Neuronal stem cell (in vitro differentiated cells): ENCODE results near the gene FARP1.

Experiments
- DNase-seq: peaks from one replicate; pipeline ENCODE4 v3.0.0-alpha.2; 2013; ENCODE audit warnings: low spot score
- H2AFZ ChIP-seq: one replicate; pipeline ENCODE4 v1.6.1; 2013; ENCODE audit warnings: mild to moderate bottlenecking, low read length, inconsistent platforms
- H2AK5ac ChIP-seq: 2 replicates; pipeline ENCODE4 v1.6.1; 2013; ENCODE audit warnings: low read depth, mild to moderate bottlenecking, inconsistent platforms, low read length, moderate library complexity, mixed read lengths
- H2BK120ac ChIP-seq: 2 replicates; pipeline ENCODE4 v1.6.1; 2013; ENCODE audit warnings: low read depth, mild to moderate bottlenecking, inconsistent platforms, low read length, moderate library complexity, mixed read lengths
- H2BK12ac ChIP-seq: one replicate; pipeline ENCODE4 v1.6.1; 2013; ENCODE audit warnings: low read length, inconsistent platforms
- H2BK15ac ChIP-seq: 2 replicates; pipeline ENCODE4 v1.6.1; 2013; ENCODE audit warnings: mild to moderate bottlenecking, low read length, inconsistent platforms, mixed read lengths
- H2BK5ac ChIP-seq: one replicate; pipeline ENCODE4 v1.6.1; 2013; ENCODE audit warnings: inconsistent platforms, mild to moderate bottlenecking, low read length, moderate library complexity
- H3K14ac ChIP-seq: one replicate; pipeline ENCODE4 v1.6.1; 2013; ENCODE audit warnings: low read length, inconsistent platforms
- H3K18ac ChIP-seq: 2 replicates; pipeline ENCODE4 v1.6.1; 2013; ENCODE audit warnings: low read length, inconsistent platforms
- H3K23ac ChIP-seq: 2 replicates; pipeline ENCODE4 v1.6.1; 2013; ENCODE audit warnings: low read depth, mild to moderate bottlenecking, mixed read lengths, low read length, inconsistent platforms; ENCODE audit not compliant: poor library complexity
- H3K27ac ChIP-seq: replicated peaks from 3 replicates; pipeline ENCODE4 v1.5.1; 2013; ENCODE audit warnings: low read length, inconsistent platforms
- H3K27me3 ChIP-seq, 3 experiments: 2 replicates each; pipeline ENCODE4 v1.6.1; 2013; ENCODE audit warnings: low read length in 3 of 3, mild to moderate bottlenecking in 2 of 3, inconsistent platforms in 1 of 3, low read depth in 1 of 3, mixed read lengths in 1 of 3, moderate library complexity in 1 of 3; ENCODE audit not compliant: control insufficient read depth in 3 of 3, insufficient read depth in 3 of 3
- H3K36me3 ChIP-seq, 2 donors: replicated peaks in 1 of 2; 2 replicates each; pipeline ENCODE4 v1.6.1; 2013; ENCODE audit warnings: low read length in 2 of 2; ENCODE audit not compliant: control insufficient read depth in 2 of 2, insufficient read depth in 2 of 2
- H3K4ac ChIP-seq: 2 replicates; pipeline ENCODE4 v1.6.1; 2013; ENCODE audit warnings: inconsistent platforms, mild to moderate bottlenecking, low read length, moderate library complexity
- H3K4me1 ChIP-seq, 2 donors: 1 replicate in 1 of 2; 2 replicates in 1 of 2; pipeline ENCODE4 v1.6.1; 2013; ENCODE audit warnings: low read length in 2 of 2, low read depth in 1 of 2; ENCODE audit not compliant: control insufficient read depth in 2 of 2, insufficient read depth in 1 of 2
- H3K4me2 ChIP-seq: one replicate; pipeline ENCODE4 v1.6.1; 2013; ENCODE audit warnings: mild to moderate bottlenecking, low read length, inconsistent platforms; ENCODE audit not compliant: insufficient read depth, poor library complexity, severe bottlenecking
- H3K4me3 ChIP-seq, 2 donors: 2 replicates each; pipeline ENCODE4 v1.5.1; 2013; ENCODE audit warnings: low read length in 2 of 2, mild to moderate bottlenecking in 2 of 2, inconsistent platforms in 1 of 2, moderate library complexity in 1 of 2
- H3K79me1 ChIP-seq: one replicate; pipeline ENCODE4 v1.6.1; 2013; ENCODE audit warnings: low read depth, mild to moderate bottlenecking, inconsistent platforms, low read length, moderate library complexity
- H3K9ac ChIP-seq: one replicate; pipeline ENCODE4 v1.6.1; 2013; ENCODE audit warnings: mild to moderate bottlenecking, low read depth, low read length, inconsistent platforms; ENCODE audit not compliant: poor library complexity
- H3K9me3 ChIP-seq, 2 donors: replicated peaks in 1 of 2; 2 replicates each; pipeline versions ENCODE3 to v1.6.1; 2013; ENCODE audit warnings: low read length in 2 of 2, mild to moderate bottlenecking in 2 of 2, inconsistent platforms in 1 of 2, low read depth in 1 of 2, mixed read lengths in 1 of 2, moderate library complexity in 1 of 2; ENCODE audit not compliant: control insufficient read depth in 2 of 2, insufficient read depth in 1 of 2
- H4K8ac ChIP-seq: one replicate; pipeline ENCODE4 v1.6.1; 2013; ENCODE audit warnings: low read depth, mild to moderate bottlenecking, inconsistent platforms, low read length, moderate library complexity
- H4K91ac ChIP-seq: one replicate; pipeline ENCODE4 v1.6.1; 2013; ENCODE audit warnings: low read length, low read depth, mild to moderate bottlenecking, inconsistent platforms; ENCODE audit not compliant: poor library complexity
- WGBS, 2 donors: extraction: QIAGEN DNeasy Blood & Tissue Kit; methylation state at CpG; one replicate each; pipeline ENCODE4 v1.1.7; 2013; ENCODE audit warnings: missing lambda C conversion rate in 2 of 2, mixed read lengths in 1 of 2; ENCODE audit not compliant: insufficient read length in 2 of 2, insufficient replicate concordance in 1 of 2; ENCODE audit errors: extremely low coverage in 2 of 2; 5-methylcytosine and 5-hydroxymethylcytosine counted together

FARP1 gene

DNA sequence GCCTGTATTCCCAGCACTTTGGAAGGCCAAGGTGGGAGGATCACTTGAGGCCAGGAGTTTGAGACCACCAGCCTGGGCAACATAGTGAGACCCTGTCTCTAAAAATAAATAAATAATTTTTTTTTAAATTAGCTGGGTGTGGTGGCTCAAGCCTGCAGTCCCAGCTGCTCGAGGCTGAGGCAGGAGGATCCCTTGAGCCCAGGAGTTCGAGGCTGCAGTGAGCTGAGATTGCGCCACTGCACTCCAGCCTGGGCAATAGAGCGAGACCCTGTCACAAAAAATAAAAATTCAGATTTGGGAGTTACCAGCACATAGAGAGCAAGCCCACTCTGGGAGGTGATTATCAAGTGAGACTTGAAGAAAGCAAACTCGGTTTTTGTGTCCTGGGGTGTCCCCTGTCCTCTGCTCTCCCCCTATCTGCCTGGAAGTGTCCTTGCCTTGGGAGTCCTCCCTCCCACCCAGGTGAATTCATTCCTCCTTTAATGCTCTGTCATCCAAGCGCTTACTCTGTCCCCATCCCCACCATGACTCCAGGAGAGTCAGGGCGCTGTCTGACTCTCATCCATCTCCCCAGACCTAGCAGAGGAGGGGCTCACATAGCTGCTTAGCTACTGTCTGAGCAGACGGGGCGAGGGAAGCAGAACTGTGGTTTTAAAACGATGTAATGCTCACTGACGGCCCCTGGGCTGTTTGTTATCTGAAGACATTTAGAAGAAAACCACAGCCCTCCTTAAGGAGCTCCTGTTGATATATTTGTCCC, 287.3 kb downstream of the FARP1 start:
- no peak for DNase-seq
- no peaks in the 10 kb centered on the region for H3K27me3 ChIP-seq
- H3K9me3 ChIP-seq, result no peaks in the 10 kb centered on the region
- H3K36me3 ChIP-seq, result peaks cover 17 to 57% of the 10 kb centered on the region in 2 donors
- no peak overlapping the region for H3K9ac ChIP-seq
- no peak overlapping the region for H4K91ac ChIP-seq
- H2AFZ ChIP-seq, result no peak overlapping the region
- H2BK12ac ChIP-seq, result no peak overlapping the region
- no peak overlapping the region for H3K23ac ChIP-seq
- H3K4me2 ChIP-seq, result no peak overlapping the region
- no peaks in the 10 kb centered on the region for H3K4me1 ChIP-seq
- H3K4ac ChIP-seq, result no peak overlapping the region
- H3K79me1 ChIP-seq, result no peaks in the 10 kb centered on the region
- H3K4me3 ChIP-seq, result no peak overlapping the region
- H3K14ac ChIP-seq, result no peak overlapping the region
- H2BK15ac ChIP-seq, result no peak overlapping the region
- no peak overlapping the region for H2BK120ac ChIP-seq
- H4K8ac ChIP-seq, result no peak overlapping the region
- H2BK5ac ChIP-seq, result no peak overlapping the region
- no peak overlapping the region for H2AK5ac ChIP-seq
- H3K18ac ChIP-seq, result no peak overlapping the region
- no CpG with 5 or more reads among the region's 11 CpGs for WGBS, 2 donors
- H3K27ac ChIP-seq, result no peak overlapping the region

DNA sequence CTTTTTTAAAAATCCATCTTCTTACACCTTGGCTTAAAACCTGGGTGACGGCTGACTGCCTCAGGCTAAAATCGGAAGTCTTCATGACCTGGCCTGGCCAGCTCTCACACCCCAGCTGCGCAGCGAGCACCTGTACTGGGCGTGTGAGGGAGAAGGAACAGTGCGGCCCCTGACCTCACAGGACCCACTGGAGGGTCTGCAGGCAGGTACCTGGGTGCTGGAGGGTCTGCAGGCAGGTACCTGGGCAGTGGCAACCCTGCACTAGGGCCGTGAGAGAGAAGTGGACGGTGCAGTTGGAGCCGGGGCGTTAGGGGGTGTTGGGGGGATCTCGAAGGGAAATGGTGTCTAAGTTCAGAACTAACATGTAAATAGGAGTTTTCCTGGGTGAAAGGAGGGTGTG, 289.7 kb downstream of the FARP1 start:
- Histone ChIP-seq H3K36me3 (peaks cover 20 to 58% of the 10 kb centered on the region in 2 donors), H2BK15ac (no peak overlapping the region)

DNA sequence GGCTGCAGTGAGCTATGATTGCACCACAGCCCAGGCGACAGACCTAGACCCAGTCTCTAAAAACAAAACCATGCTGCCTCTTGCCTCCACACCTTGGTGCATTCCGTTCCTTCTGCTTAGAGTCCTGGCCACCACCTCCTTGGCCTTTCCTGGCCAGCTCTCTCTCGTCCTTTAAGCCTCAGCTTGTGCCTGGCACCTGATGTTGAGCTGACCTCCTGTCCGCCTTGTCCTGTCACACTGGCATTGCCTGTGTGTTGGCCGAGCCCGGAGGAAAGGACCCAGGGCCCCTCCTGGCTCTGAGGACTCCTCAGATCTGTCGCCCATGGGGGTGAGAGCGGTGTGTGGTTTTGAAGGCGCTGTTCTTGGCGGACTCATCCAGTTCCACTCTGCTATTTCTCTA, 290.8 kb downstream of the FARP1 start:
- no peaks in the 10 kb centered on the region for H3K79me1 ChIP-seq
- H3K27me3 ChIP-seq, result no peaks in the 10 kb centered on the region
- H3K4ac ChIP-seq, result no peak overlapping the region
- WGBS, 2 donors, result no CpG with 5 or more reads among the region's 10 CpGs
- H3K9me3 ChIP-seq, result no peaks in the 10 kb centered on the region
- H3K4me2 ChIP-seq, result no peak overlapping the region
- H3K9ac ChIP-seq, result no peak overlapping the region
- H3K36me3 ChIP-seq, result peaks cover 18 to 57% of the 10 kb centered on the region in 2 donors
- no peak overlapping the region for H3K14ac ChIP-seq
- no peak overlapping the region for H2BK120ac ChIP-seq
- H2AK5ac ChIP-seq, result no peak overlapping the region
- no peak for DNase-seq
- no peak overlapping the region for H4K8ac ChIP-seq
- no peak overlapping the region for H3K4me3 ChIP-seq
- H3K18ac ChIP-seq, result peak overlapping the region; percentile 39
- H2AFZ ChIP-seq, result no peak overlapping the region
- no peak overlapping the region for H4K91ac ChIP-seq
- H3K27ac ChIP-seq, result no peak overlapping the region
- no peak overlapping the region for H3K23ac ChIP-seq
- H2BK5ac ChIP-seq, result no peak overlapping the region
- H2BK15ac ChIP-seq, result no peak overlapping the region
- no peak overlapping the region for H2BK12ac ChIP-seq
- no peaks in the 10 kb centered on the region for H3K4me1 ChIP-seq

More for the DNA sequence above, 289.7 kb downstream of the FARP1 start:
- H4K8ac ChIP-seq, result no peak overlapping the region
- no peaks in the 10 kb centered on the region for H3K79me1 ChIP-seq
- no peak overlapping the region for H3K4ac ChIP-seq
- H2BK120ac ChIP-seq, result no peak overlapping the region
- H3K4me1 ChIP-seq, result no peaks in the 10 kb centered on the region
- H3K14ac ChIP-seq, result no peak overlapping the region
- no peak overlapping the region for H3K9ac ChIP-seq
- no CpG with 5 or more reads among the region's 11 CpGs for WGBS, 2 donors
- no peak overlapping the region for H2AK5ac ChIP-seq
- no peak overlapping the region for H3K27ac ChIP-seq
- H4K91ac ChIP-seq, result no peak overlapping the region
- no peaks in the 10 kb centered on the region for H3K27me3 ChIP-seq
- no peak overlapping the region for H2BK5ac ChIP-seq
- DNase-seq, result no peak
- H3K4me2 ChIP-seq, result no peak overlapping the region
- H2AFZ ChIP-seq, result no peak overlapping the region
- H3K18ac ChIP-seq, result no peak overlapping the region
- peak overlapping the region; percentile 27 for H3K23ac ChIP-seq
- H3K9me3 ChIP-seq, result no peaks in the 10 kb centered on the region
- H2BK12ac ChIP-seq, result no peak overlapping the region
- no peak overlapping the region for H3K4me3 ChIP-seq

DNA sequence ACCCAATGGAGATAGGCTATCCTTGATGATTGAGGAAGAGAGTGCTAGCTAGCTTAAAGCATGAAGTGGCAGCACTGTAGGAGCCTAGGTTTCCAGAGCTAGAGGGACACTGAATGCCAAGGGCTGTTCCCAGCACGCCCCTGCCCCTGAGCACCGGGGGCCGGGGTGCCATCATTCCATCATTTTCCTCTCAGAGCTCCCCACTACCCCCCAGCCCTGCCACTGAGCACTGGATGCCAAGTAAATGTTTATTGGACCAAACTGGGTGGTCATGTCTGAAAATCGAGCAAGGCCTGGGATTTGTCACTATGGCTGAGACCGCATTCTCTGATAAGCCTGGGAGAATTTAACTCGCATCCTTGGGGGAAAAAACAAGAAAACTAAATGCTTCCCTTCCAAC, 291.2 kb downstream of the FARP1 start:
- H3K14ac ChIP-seq, result no peak overlapping the region
- no peak overlapping the region for H3K23ac ChIP-seq
- H3K36me3 ChIP-seq, result peaks cover 19 to 59% of the 10 kb centered on the region in 2 donors
- no peak overlapping the region for H3K18ac ChIP-seq
- H3K4me3 ChIP-seq, result no peak overlapping the region
- H3K27ac ChIP-seq, result no peak overlapping the region
- no peak overlapping the region for H2BK120ac ChIP-seq
- no peak overlapping the region for H3K4me2 ChIP-seq
- H2AFZ ChIP-seq, result no peak overlapping the region
- no CpG with 5 or more reads among the region's 6 CpGs for WGBS, 2 donors
- H4K91ac ChIP-seq, result no peak overlapping the region
- H2BK15ac ChIP-seq, result no peak overlapping the region
- H2BK5ac ChIP-seq, result no peak overlapping the region
- no peak overlapping the region for H2BK12ac ChIP-seq
- no peaks in the 10 kb centered on the region for H3K79me1 ChIP-seq
- no peaks in the 10 kb centered on the region for H3K9me3 ChIP-seq
- no peak overlapping the region for H3K9ac ChIP-seq
- no peaks in the 10 kb centered on the region for H3K27me3 ChIP-seq
- H2AK5ac ChIP-seq, result no peak overlapping the region
- no peak overlapping the region for H4K8ac ChIP-seq
- H3K4ac ChIP-seq, result no peak overlapping the region
- H3K4me1 ChIP-seq, result no peaks in the 10 kb centered on the region
- no peak for DNase-seq
